ENCODE measurements around the gene BNIP3. TPM values are rescaled to one million over a fixed set of nuclear protein-coding genes. Genes with fewer than 3 reads are reported as not detected.

Gene BNIP3
- total RNA-seq, 1 donor from 2014 or later = 57.3 TPM

DNA sequence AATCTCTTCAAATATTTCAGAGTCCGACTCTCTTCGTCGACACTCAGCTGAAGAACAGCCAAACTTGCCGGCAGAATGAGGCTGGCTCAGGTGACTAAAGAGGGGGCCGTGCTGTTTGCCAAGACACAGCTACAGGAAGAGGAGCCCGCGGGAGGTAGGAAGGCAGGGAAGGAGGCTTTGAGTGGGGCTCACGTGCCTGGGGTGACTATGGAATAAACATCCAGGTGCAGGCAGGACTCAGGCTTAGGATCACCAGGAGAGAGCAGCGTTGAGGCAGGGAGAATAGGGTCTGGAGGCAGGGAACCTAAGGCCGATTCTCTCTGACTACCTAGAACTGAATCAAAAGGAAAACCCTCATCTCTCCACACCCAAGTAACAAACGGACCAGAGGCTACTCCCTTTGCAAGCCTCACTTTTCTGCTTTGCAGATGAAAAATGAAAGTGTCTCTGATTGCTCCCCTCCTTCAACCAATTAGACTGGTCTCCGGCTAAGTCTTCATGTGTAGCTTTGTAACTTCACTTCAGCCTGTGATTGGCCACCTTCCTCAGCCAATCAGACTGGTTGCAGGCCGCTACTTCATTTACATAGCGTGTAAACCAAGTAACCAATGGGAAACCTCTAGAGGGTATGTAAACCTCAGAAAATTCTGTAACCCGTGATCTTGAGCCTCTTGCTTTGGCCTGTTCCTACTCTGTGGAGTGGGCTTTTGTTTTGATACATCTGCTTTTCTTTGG lies 19.7 kb upstream of the BNIP3 start:
- no peak for DNase-seq (ENCODE audit: low read depth)
- Histone ChIP-seq H3K4me3 (ENCODE audit: low read depth, low read length) (no peak overlapping the region), H3K27me3 (ENCODE audit: control insufficient read depth, insufficient read depth, low read length) (peaks cover 8% of the 10 kb centered on the region), H3K36me3 (ENCODE audit: control insufficient read depth, insufficient read depth, low read length) (no peaks in the 10 kb centered on the region)
- TF ChIP-seq, protein P1, sequence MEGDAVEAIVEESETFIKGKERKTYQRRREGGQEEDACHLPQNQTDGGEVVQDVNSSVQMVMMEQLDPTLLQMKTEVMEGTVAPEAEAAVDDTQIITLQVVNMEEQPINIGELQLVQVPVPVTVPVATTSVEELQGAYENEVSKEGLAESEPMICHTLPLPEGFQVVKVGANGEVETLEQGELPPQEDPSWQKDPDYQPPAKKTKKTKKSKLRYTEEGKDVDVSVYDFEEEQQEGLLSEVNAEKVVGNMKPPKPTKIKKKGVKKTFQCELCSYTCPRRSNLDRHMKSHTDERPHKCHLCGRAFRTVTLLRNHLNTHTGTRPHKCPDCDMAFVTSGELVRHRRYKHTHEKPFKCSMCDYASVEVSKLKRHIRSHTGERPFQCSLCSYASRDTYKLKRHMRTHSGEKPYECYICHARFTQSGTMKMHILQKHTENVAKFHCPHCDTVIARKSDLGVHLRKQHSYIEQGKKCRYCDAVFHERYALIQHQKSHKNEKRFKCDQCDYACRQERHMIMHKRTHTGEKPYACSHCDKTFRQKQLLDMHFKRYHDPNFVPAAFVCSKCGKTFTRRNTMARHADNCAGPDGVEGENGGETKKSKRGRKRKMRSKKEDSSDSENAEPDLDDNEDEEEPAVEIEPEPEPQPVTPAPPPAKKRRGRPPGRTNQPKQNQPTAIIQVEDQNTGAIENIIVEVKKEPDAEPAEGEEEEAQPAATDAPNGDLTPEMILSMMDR (IDR thresholded peaks at IDR 0.05; ENCODE audit: insufficient read depth, low read length, poor library complexity, severe bottlenecking) = no peak

DNA sequence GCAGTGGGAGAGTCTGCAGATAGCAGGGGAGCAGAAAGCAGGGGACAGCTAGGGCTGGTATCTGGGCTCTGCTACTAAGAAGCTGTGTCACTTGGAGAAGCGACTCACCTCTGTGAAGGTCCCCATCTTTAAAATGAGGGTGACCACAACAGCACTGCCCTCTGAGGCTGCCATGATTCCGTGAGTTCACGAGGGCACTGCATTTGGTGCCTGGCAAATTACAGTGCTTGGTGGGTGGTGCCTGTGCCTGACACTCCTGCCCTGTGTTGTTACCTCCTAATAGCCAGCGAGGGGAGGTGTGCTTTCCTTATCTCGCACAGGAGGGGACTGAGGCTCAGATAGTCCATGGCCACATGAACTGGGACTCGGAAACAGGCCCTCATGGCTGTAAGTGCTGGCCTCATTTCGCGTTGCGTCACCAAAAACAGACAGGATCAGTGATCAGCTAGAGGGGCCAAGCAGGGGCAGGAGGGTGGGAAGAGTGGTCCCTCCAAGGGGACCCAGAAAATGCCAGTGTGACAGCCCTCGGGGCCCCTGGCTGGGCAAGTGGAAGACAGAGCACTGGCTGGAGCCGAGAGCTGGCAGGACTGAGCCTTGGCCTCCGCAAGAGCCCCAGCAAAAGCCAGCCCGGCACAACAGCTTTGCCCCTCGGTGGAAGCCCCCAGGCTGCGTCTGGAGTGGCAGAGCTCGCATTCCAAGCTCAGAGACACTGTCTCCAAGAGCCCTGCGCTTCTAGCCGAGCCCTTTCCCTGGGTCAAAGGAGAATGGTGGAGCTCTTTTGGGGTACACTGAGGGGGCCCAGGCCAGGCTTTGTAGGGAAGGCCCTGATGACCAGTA lies 17.3 kb upstream of the BNIP3 start:
- H3K27me3 ChIP-seq (ENCODE audit: control insufficient read depth, insufficient read depth, low read length) = peaks cover 8% of the 10 kb centered on the region
- H3K4me3 ChIP-seq (ENCODE audit: low read depth, low read length) = no peak overlapping the region
- no peak for DNase-seq (ENCODE audit: low read depth)
- no peaks in the 10 kb centered on the region for H3K36me3 ChIP-seq (ENCODE audit: control insufficient read depth, insufficient read depth, low read length)
- TF ChIP-seq, protein P1 (IDR thresholded peaks at IDR 0.05; ENCODE audit: insufficient read depth, low read length, poor library complexity, severe bottlenecking) = no peak

DNA sequence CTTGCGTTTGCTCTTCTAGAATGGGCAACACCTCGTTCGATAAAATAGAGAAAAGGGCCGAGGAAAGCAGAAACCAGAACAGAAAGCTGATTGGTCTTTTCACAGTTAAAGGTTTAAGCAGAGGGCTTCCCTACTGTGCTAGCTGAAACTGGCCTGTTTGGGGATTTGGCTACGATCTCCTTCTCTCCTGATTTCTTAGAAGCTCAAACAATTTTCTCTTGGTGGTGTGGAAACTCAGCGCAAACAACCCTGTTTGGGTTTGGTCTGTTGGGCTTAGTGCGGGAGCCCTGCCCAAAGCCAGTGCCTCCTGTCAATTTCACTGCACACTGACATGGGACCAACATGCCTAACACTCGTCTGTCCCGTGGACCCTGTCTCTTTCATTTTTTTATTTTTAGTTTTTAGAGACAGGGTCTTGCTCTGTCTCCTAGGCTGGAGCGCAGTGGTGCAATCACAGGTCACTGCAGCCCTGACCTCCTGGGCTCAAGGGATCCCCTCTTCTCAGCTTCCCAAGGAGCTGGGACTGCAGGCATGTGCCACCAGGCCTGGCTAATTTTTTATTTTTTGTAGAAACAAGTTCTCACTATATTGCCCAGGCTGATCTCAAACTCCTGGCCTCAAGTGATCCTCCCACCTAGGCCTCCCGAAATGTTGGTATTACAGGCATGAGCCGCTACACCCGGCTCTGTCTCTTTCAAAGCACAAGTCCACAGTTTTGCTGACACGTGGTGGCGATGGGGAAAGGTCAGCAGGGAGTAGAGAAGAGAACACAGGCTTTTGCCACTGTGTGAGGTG lies 16.5 kb upstream of the BNIP3 start:
- Histone ChIP-seq H3K36me3 (ENCODE audit: control insufficient read depth, insufficient read depth, low read length) (no peaks in the 10 kb centered on the region), H3K4me3 (ENCODE audit: low read depth, low read length) (no peak overlapping the region), H3K27me3 (ENCODE audit: control insufficient read depth, insufficient read depth, low read length) (peaks cover 5% of the 10 kb centered on the region)
- TF ChIP-seq, protein P1 (IDR thresholded peaks at IDR 0.05; ENCODE audit: insufficient read depth, low read length, poor library complexity, severe bottlenecking) = no peak
- no peak for DNase-seq (ENCODE audit: low read depth)

DNA sequence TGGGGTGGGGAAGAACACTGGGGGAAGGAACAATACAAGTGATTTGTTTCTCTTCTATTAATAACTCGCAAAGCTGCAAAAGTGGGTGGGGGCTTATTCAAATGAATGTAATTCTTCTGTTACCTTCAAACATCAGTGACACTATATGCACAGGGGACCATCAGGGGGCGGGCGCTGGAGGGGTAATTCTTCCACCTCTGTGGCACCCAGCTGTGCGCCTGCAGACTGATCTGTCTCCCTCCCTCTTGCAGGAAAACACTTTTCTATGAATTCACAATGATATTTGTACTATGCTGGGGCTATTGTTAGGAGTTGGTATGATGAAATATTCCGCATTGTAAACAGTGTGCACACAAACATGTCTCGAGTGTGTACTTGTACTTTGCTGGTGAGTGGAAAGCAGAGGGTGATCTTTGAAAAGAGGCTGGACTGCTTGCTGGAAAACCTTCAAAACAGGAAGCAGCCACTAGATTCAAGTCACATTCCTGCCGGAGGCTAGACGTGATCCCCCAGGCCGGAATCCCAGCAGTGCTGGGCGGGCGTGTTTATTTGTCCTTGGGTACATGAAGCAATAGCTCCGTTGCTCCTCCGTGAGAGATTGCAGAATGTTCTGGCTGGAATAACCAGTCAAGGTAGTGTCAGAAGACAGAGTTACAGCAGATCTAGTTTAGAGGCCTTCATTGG lies 15.8 kb upstream of the BNIP3 start:
- TF ChIP-seq, protein P1 (IDR thresholded peaks at IDR 0.05; ENCODE audit: insufficient read depth, low read length, poor library complexity, severe bottlenecking) = no peak

DNA sequence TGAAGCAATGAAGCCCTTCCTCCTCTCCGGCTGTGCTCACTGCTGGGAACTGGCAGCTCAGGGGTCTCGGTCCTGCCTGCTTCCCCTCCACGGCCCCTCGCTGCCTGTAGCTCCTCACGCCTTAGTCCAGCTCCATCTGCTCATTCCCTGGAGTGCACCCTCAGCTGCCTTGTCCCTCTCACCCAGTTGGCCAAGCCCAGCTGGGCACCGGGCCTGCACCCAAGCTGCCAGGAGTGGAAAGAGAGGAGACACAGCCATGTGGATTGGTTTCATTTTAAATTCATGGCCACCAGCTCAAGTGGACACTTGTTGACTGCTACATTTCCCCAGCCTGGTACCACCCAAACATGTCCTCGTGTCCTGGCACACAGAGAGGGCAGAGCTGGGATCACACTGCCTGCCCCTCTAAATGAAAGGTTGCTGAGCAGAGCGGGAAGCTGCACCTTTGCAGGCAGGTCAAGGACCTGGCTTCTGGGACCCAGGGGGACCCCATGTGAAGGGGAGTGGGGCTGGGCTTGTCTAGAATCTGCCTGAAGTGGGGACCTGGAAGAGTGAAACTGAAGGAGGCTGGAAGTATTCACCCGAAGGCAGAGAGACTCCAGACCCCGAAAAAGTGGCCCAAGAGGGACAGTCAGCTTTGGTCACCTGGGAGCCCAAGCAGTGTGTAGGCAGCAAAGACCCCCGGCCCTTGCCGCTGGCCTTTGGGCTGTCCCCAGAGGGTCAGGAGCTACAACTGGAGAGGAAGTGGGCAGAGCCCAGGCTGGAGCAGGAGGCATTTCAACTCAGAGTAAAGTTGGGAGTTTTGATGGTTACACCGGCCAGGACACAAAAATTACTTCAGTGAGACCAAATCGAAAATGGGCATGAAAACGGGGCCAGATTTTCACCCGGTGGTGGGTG lies 15.0 kb upstream of the BNIP3 start:
- TF ChIP-seq, protein P1 (IDR thresholded peaks at IDR 0.05; ENCODE audit: insufficient read depth, low read length, poor library complexity, severe bottlenecking) = no peak
- no peak for DNase-seq (ENCODE audit: low read depth)
- H3K4me3 ChIP-seq (ENCODE audit: low read depth, low read length) = no peak overlapping the region
- peaks cover 5% of the 10 kb centered on the region for H3K27me3 ChIP-seq (ENCODE audit: control insufficient read depth, insufficient read depth, low read length)
- H3K36me3 ChIP-seq (ENCODE audit: control insufficient read depth, insufficient read depth, low read length) = no peaks in the 10 kb centered on the region

More for the DNA sequence above, 15.8 kb upstream of the BNIP3 start:
- DNase-seq (ENCODE audit: low read depth) = no peak
- peaks cover 5% of the 10 kb centered on the region for H3K27me3 ChIP-seq (ENCODE audit: control insufficient read depth, insufficient read depth, low read length)
- H3K36me3 ChIP-seq (ENCODE audit: control insufficient read depth, insufficient read depth, low read length) = no peaks in the 10 kb centered on the region
- no peak overlapping the region for H3K4me3 ChIP-seq (ENCODE audit: low read depth, low read length)

Measured in kidney epithelial cell (primary cell).